KMS-11 (cell line): Measurements from ENCODE around the gene IDI2.

Experiments
- H2AFZ ChIP-seq: fragments of 200-600 bp; sonication (generic); 2 replicates; pipeline ENCODE4 v1.6.1; 2016; ENCODE audit warnings: antibody characterized with exemption, mixed run types, low read depth
- H3K27ac ChIP-seq: fragments of 200-600 bp; sonication (generic); 2 replicates; pipeline ENCODE4 v1.6.1; 2016; ENCODE audit warnings: mild to moderate bottlenecking, mixed run types
- H3K27me3 ChIP-seq: fragments of 200-600 bp; sonication (generic); 2 replicates; pipeline ENCODE4 v1.6.1; 2017; ENCODE audit warnings: mild to moderate bottlenecking, low read depth, mixed run types, moderate library complexity; ENCODE audit not compliant: insufficient read depth
- H3K36me3 ChIP-seq: fragments of 200-600 bp; sonication (generic); 2 replicates; pipeline ENCODE4 v1.6.1; 2017; ENCODE audit warnings: mild to moderate bottlenecking, mixed run types; ENCODE audit not compliant: insufficient read depth
- H3K4me1 ChIP-seq: fragments of 200-600 bp; sonication (generic); 2 replicates; pipeline ENCODE4 v1.6.1; 2016; ENCODE audit warnings: mild to moderate bottlenecking, low read depth, mixed run types; ENCODE audit not compliant: poor library complexity, severe bottlenecking
- H3K4me2 ChIP-seq: fragments of 200-600 bp; sonication (generic); 2 replicates; pipeline ENCODE4 v1.7.0; 2016; ENCODE audit warnings: mild to moderate bottlenecking, mixed run types
- H3K4me3 ChIP-seq: fragments of 200-600 bp; sonication (generic); IDR thresholded peaks from 2 replicates; pipeline ENCODE4 v1.6.1; 2017; ENCODE audit warnings: low read depth, low read length, mixed read lengths; ENCODE audit not compliant: insufficient read depth
- H3K79me2 ChIP-seq: fragments of 200-600 bp; sonication (generic); 2 replicates; pipeline ENCODE4 v1.6.1; 2016; ENCODE audit warnings: low read depth, mixed run types; ENCODE audit not compliant: insufficient read depth
- H3K9ac ChIP-seq: fragments of 200-600 bp; sonication (generic); 2 replicates; pipeline ENCODE4 v1.6.1; 2016; ENCODE audit warnings: mild to moderate bottlenecking, mixed run types
- H4K20me1 ChIP-seq: fragments of 200-600 bp; sonication (generic); 2 replicates; pipeline ENCODE4 v1.6.1; 2016; ENCODE audit warnings: mild to moderate bottlenecking, mixed run types; ENCODE audit not compliant: insufficient read depth
- CTCF ChIP-seq: fragments of 200-600 bp; sonication (generic); conservative IDR thresholded peaks from 2 replicates; pipeline ENCODE4 v1.6.1; 2017; ENCODE audit warnings: low read depth, mild to moderate bottlenecking, antibody characterized with exemption, low read length, moderate library complexity, mixed read lengths

Gene IDI2

DNA sequence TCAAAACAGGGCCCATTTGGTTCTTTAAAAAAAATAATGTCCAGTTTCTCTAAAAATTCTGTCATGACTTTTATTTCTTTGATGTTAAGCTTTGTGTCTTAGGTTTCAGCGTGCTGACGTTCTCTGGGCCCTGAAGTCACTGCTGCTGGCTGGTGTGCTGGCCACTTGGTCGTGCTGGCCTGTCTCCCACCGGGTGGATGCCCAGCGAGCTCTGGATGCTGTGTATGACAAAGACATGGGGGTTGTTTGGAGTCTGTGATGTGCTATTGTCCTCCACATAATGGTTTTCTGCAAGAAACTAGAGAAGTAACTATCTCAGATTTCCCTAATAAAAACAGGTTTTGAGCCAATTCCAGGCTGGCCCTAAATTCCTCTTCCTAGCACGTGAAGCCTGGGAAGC is 9.5 kb upstream of the IDI2 start:
- no peak overlapping the region for H3K4me2 ChIP-seq
- H3K27me3 ChIP-seq = no peaks in the 10 kb centered on the region
- H3K36me3 ChIP-seq = peaks cover 10% of the 10 kb centered on the region; the same call in 1 of the 2 replicates
- no peak overlapping the region for H3K9ac ChIP-seq
- no peaks in the 10 kb centered on the region for H3K4me1 ChIP-seq
- no peak overlapping the region for H3K4me3 ChIP-seq
- H4K20me1 ChIP-seq = no peaks in the 10 kb centered on the region
- H2AFZ ChIP-seq = no peak overlapping the region
- no peak for TF ChIP-seq CTCF
- H3K27ac ChIP-seq = no peak overlapping the region
- H3K79me2 ChIP-seq = no peaks in the 10 kb centered on the region

DNA sequence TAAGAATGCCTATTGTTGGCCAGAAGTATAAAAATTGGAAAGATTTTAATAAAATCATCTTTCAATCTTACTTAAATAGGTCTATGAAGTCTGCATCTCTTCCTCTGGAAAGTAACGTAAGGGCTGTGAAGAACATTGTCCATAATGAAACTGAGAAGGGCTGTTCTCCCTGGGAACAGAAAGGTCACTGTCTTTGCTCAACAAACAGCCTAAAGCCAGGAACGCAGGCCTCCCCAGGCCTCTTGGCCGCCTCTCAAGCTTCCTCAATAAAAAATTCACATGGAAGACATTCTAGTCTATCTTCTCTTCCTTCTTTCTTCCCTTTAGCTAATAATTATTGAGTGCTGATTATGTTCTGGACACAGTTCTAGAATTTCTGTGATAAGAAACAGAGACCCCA is 9.1 kb upstream of the IDI2 start:
- H3K4me2 ChIP-seq = no peak overlapping the region
- H4K20me1 ChIP-seq = no peaks in the 10 kb centered on the region
- H3K36me3 ChIP-seq = 0 out of 2 replicates have a peak, but pooled peaks cover 5% of the 10 kb centered on the region
- H3K79me2 ChIP-seq = no peaks in the 10 kb centered on the region
- no peak overlapping the region for H3K4me3 ChIP-seq
- H3K4me1 ChIP-seq = no peaks in the 10 kb centered on the region
- TF ChIP-seq CTCF = no peak
- no peak overlapping the region for H3K9ac ChIP-seq
- H3K27ac ChIP-seq = no peak overlapping the region
- no peaks in the 10 kb centered on the region for H3K27me3 ChIP-seq
- no peak overlapping the region for H2AFZ ChIP-seq

DNA sequence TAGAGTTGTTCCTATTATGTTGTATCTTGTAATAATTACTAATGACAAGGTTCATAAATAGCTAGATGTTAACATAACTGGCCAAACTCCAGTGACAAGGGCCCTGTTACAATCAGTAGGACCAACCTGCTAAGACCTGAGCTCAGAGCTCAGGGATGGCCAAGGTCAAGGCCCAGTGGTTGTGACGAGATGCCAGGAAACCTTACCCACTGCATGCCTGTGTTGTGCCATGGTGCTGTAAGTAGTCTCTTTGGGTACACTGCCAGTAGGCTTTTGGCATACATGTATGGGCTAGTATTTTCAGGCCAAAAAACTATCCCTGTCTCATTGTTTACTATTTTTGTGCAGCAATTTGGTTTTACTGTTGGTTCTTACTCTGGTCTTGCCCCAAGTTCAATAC is 7.9 kb upstream of the IDI2 start:
- no peak overlapping the region for H3K27ac ChIP-seq
- no peaks in the 10 kb centered on the region for H3K36me3 ChIP-seq
- TF ChIP-seq CTCF = no peak
- no peaks in the 10 kb centered on the region for H3K4me1 ChIP-seq
- H4K20me1 ChIP-seq = no peaks in the 10 kb centered on the region
- H3K4me3 ChIP-seq = no peak overlapping the region
- no peaks in the 10 kb centered on the region for H3K79me2 ChIP-seq
- no peak overlapping the region for H2AFZ ChIP-seq
- no peak overlapping the region for H3K9ac ChIP-seq
- no peaks in the 10 kb centered on the region for H3K27me3 ChIP-seq
- H3K4me2 ChIP-seq = no peak overlapping the region

GRCh38 chr10:1029838-1030237 is 4.2 kb upstream of the IDI2 start:
- no peak for TF ChIP-seq CTCF
- H3K4me2 ChIP-seq = no peak overlapping the region
- H3K4me1 ChIP-seq = no peaks in the 10 kb centered on the region
- H3K79me2 ChIP-seq = no peaks in the 10 kb centered on the region
- no peak overlapping the region for H2AFZ ChIP-seq
- no peak overlapping the region for H3K9ac ChIP-seq
- H4K20me1 ChIP-seq = no peaks in the 10 kb centered on the region
- no peaks in the 10 kb centered on the region for H3K36me3 ChIP-seq
- no peaks in the 10 kb centered on the region for H3K27me3 ChIP-seq
- no peak overlapping the region for H3K27ac ChIP-seq
- H3K4me3 ChIP-seq = no peak overlapping the region
